ACHN (cell line): ENCODE results near the gene OR10S1.
"Not testable (repeated sequence)": the region's sequence is repeated elsewhere in the genome, so short reads cannot be mapped to it uniquely, and the experiment has no call there.

Experiments
- DNase-seq: peaks from one replicate; pipeline ENCODE4 v3.0.0-alpha.2; 2015
- in situ Hi-C: cut with HindIII; loops from 2 replicates; pipeline ENCODE4 v1.10.0; 2017; ENCODE audit warnings: low sequenced_read_pairs, low pct_ligation_motif_present, low pct_unique_long_range_greater_than_20kb

The OR10S1 gene, protein sequence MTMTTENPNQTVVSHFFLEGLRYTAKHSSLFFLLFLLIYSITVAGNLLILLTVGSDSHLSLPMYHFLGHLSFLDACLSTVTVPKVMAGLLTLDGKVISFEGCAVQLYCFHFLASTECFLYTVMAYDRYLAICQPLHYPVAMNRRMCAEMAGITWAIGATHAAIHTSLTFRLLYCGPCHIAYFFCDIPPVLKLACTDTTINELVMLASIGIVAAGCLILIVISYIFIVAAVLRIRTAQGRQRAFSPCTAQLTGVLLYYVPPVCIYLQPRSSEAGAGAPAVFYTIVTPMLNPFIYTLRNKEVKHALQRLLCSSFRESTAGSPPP

DNA sequence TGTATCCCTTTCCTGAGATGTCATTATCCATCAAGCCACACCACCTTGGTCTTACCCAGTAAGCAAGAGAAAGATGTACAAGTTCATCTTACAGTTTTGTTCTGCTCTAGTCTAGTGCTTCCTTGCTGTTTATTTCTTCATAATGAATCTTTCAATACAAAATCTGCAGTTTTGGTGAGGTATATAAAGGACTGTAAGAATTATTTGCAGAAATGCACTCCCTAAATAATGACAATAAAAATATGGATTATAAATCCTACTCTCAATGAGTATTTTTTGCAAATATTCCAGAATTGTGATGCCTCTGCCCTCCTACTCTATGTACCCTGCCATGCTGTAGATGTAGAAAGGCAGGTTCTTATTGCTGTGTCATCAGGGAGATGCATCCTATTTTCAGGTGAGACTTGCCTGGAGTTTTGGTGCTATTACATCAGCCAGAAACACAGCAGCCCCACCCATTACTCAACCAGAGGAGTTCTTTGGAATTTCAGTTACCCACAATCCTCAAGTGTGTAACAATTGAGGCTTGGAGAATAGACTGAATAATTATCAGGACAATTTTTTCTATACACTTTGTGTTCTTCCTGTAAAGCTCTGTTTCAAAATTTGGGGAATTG is at the start of gene OR10S1:
Gene OR10S1, minus strand, starts transcription at position 51 of the 617 bp plus-strand sequence. CDS start 117 bp downstream, outside the sequence.
- in situ Hi-C loops: no loop called here
- DNase-seq: no peak

DNA sequence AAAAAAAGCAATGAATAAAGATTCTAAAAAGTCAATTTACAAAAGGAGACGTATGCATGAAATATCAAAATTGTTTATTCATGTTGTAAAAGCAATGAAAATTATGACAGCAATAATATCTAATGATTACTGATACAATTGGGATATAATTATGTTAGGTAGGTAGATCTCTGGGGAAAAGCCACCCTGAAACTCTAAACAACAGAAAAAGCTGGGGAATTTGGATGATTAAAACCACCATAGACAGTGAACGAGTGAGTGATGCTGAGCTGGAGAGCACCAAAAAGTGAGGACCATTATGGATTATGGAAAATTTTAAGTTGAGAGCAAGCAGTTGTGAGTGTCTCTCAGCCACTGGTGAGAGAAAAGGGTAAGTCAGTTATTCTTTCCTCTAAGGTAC is 48.9 kb upstream of the OR10S1 start, which contains the start of gene OR10G8:
Gene OR10G8, plus strand, starts transcription at position 301 of the 400 bp plus-strand sequence. CDS start 2,825 bp downstream, outside the sequence.
- DNase-seq: no peak
- in situ Hi-C loops: no loop called here

DNA sequence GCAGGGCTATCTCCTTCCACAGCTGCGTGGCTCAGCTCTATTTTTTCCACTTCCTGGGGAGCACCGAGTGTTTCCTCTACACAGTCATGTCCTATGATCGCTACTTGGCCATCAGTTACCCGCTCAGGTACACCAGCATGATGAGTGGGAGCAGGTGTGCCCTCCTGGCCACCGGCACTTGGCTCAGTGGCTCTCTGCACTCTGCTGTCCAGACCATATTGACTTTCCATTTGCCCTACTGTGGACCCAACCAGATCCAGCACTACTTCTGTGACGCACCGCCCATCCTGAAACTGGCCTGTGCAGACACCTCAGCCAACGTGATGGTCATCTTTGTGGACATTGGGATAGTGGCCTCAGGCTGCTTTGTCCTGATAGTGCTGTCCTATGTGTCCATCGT is 38.3 kb upstream of the OR10S1 start:
- DNase-seq, in situ Hi-C loops: not testable (repeated sequence)

DNA sequence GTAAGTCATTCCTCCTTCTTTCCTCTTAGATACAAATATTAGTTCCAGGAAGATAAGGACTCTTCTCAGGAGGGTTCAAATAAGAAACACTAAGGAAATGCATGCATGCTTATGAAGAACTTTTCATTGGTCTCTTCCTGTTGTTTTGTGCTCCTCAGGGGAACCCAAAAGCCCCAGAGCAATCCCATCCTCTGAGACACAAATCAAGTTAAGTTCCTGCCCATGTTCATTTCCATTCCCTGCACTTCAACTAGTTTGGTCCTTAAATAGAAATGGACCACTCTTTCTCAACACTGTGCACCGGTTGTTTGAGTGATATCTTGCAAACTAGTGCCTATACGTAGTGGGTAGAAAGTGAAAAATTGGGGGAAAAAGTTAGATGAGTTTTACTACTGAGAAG is 35.1 kb upstream of the OR10S1 start, which contains the start of gene OR10G4:
Gene OR10G4, plus strand, starts transcription at position 301 of the 400 bp plus-strand sequence. CDS start 2,578 bp downstream, outside the sequence.
- in situ Hi-C loops: no loop called here
- DNase-seq: no peak

GRCh38 chr11:123995119-123995518 is 17.5 kb upstream of the OR10S1 start, which contains the start of gene OR10G6:
Gene OR10G6, minus strand, starts transcription at chr11:123995161. Its CDS starts 0 bp downstream, at chr11:123995161.
- no peak for DNase-seq
- in situ Hi-C loops: no loop called here

DNA sequence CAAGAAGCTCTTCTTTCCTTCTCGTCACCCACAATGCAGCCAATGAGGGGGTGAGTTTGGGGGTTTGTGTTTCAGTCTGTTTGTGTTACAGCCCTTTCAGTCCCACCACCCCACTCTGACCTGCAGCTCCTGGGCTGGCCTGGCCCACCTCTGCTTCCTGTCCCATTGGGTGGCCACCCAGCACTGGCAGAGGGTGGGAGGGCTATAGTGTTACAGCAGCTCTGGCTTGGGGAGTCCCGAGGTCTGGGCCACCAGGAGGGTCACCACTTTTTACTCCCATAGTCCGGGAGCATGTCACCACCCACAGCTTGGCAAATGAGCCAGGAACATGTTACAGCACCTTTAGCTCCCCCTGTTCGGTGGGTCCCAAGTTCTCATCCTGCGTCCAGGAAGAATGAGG is 1.7 kb upstream of the OR10S1 start:
- in situ Hi-C loops: no loop called here
- DNase-seq: no peak

DNA sequence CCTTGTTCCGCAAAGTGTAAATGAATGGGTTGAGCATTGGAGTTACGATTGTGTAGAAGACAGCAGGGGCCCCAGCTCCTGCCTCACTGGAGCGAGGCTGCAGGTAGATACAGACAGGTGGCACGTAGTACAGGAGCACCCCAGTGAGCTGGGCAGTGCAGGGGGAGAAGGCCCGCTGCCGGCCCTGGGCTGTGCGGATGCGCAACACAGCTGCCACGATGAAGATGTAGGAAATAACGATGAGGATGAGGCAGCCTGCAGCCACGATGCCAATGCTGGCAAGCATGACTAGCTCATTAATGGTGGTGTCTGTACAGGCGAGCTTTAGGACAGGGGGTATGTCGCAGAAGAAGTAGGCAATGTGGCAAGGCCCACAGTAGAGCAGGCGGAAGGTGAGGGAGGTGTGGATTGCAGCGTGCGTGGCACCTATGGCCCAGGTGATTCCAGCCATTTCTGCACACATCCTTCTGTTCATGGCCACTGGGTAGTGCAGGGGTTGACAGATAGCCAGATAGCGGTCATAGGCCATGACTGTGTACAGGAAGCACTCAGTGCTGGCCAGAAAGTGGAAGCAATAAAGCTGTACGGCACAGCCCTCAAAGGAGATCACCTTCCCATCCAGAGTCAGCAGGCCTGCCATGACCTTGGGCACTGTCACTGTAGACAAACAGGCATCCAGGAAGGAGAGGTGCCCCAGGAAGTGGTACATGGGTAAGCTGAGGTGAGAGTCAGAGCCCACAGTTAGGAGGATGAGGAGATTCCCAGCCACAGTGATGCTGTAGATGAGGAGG is 616 bp downstream of the OR10S1 start:
- no peak for DNase-seq
- in situ Hi-C loops: no loop called here

DNA sequence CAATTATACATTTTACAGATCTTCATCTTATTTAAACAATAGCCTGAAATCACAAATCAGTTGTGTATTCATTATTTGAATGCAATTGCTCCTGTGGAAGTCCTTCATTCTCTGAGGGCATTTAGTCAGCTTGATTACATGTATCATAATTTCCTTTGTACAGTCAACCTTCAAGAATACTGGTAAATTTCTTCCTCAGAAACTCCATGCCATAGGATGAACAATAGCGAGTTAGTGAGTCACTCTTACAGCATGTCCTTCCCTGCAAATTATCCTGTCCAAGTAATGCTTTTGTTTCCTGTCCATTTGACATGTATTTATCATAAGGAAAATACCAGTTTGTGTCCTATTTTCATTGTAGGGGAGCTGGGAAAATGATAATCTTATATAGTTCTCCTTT is 3.8 kb downstream of the OR10S1 start:
- in situ Hi-C loops: no loop called here
- no peak for DNase-seq

DNA sequence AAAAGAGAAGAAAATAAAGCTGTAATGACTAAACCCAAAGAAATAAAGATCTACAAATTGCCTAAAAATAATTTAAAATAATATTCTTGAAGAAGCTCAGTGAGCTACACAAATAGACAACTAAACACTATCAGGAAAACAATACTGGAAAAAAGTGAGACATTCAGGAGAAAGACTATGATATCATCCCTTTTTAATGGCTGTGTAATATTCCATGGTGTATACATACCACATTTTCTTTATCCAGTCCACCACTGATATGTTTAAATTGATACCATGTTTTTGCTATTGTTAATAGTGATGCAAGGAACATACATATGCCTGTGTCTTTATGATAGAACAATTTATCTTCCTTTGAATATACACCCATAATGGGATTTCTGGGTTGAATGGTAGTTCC is 20.8 kb downstream of the OR10S1 start:
- no peak for DNase-seq
- in situ Hi-C loops: no loop called here

DNA sequence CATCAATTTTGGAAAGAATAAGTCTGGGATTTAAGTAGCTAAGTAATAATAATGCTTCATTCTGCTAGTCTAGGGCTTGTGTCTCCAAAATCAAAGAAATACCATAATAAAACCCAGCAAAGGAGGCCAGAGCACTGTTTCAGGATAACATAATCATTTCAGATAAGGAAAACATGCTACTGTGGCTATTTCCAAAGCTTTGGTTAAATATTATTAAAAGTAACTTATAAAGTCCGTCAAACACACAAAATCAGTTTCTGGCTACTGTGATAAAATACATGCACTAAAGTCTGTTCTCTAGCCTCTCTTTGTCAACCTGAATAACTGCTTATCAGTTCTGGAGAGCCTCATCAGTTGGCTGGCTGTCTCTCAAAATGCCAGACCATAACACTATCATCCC is 32.4 kb downstream of the OR10S1 start:
- in situ Hi-C loops: no loop called here
- no peak for DNase-seq

DNA sequence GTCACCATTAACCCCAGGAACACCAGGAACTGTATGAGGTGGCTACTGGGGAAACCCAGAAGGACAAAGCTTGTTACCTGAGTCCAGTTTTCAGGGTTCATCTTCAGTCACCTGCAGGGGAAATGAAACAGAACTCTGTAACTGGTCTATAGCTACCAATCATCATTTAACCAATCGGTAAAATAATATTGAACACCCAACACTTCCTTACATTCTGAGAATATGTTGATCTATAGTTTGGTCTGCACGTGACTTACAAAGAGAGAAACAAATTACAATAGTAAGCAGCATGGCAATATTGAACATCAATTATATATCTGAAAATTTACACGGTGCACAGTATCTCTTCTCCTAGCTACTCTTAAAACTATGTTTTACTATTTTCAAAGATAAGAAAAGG is 33.8 kb downstream of the OR10S1 start, which contains the start of gene OR6T1:
Gene OR6T1, minus strand, starts transcription at position 101 of the 400 bp plus-strand sequence. Its CDS starts 0 bp downstream, at position 101.
- in situ Hi-C loops: no loop called here
- DNase-seq: no peak

DNA sequence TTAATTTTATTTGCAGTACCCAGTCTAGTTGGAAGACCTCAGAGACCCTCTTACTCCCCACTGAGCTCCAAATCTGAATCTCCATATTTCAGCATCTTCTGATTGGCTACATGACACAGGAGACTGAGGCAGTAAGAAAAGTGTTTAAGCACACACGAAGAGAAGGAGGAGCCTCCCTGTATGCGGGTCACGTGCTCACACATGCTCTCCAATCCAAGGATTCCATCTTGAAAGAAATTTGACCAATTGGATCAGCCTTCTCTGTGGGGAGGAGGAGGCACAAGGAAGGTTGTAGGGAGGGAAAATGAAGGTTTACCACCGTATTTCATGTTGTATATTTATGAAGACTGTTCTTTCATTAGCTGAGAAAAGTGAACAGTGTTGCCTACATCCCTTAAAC is 35.2 kb downstream of the OR10S1 start:
- DNase-seq: no peak
- in situ Hi-C loops: no loop called here

DNA sequence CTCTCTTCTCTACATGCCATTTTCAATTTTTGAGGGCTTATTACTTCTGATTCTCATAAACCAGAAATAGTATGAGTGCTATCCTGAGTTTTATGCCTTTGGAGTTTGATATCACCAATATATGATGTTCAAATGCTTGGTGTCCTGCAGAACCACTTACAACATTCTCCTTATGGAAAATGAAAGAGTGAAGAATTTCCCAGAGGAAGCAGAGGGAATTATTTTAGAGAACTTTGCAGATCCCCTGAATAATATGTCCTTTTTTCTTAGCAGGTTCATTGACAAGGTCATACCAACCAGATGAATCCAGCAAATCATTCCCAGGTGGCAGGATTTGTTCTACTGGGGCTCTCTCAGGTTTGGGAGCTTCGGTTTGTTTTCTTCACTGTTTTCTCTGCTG is 38.3 kb downstream of the OR10S1 start, which contains the start of gene OR4D5:
Gene OR4D5, plus strand, starts transcription at position 301 of the 400 bp plus-strand sequence. Its CDS starts 0 bp downstream, at position 301.
- in situ Hi-C loops: no loop called here

More for the DNA sequence above, 38.3 kb downstream of the OR10S1 start, which contains the start of gene OR4D5:
- DNase-seq: no peak
